ENCODE measurements around the gene CLECL1. TPM values are rescaled to one million over a fixed set of nuclear protein-coding genes. Genes with fewer than 3 reads are reported as not detected.

Gene CLECL1
- total RNA-seq, 1 experiment from 2014 or later: not detected

DNA sequence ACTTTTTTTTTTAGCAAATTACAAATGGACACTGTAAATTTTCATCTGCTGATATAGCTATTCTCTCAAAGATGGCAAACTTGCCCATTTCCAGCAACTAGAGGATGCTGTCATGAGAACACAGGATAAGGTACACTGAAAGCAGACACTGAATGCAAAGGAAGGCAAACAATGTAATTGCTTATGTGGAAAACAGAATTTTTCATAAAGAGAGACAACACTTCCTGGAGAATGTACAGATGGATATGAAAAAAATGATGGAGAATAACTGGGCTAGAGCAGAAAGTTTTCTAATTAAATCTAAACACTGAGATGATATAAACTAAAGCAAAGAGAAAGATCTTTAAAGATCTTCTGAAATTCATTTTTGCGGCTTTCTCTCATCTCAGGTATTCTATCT, 27.2 kb upstream of the CLECL1 start:
- no peak overlapping the region for H3K27ac ChIP-seq (ENCODE audit: low read depth, low read length, poor library complexity, severe bottlenecking)
- BruUV-seq (replicated peaks): no TSS peak
- ChIA-PET POLR2A (ENCODE audit: low non-redundant PET) (no interaction called here), CTCF (interaction anchor here (0.5 kb wide), 1 partner anchor 48 kb away, joined by 3 read pairs; no protein-coding TSS in a partner anchor)
- no peak for DNase-seq (ENCODE audit: low spot score)
- no peaks in the 10 kb centered on the region for H3K27me3 ChIP-seq (replicated peaks; ENCODE audit: insufficient read depth, low read depth, low read length, poor library complexity)
- intact Hi-C loops (cut with micrococcal nuclease; ENCODE audit: unreplicated experiment): no loop called here
- no peak for TF ChIP-seq EZH2 (IDR thresholded peaks at IDR 0.05; ENCODE audit: borderline replicate concordance, low read depth, low read length, poor library complexity, severe bottlenecking)
- TF ChIP-seq, protein P1, sequence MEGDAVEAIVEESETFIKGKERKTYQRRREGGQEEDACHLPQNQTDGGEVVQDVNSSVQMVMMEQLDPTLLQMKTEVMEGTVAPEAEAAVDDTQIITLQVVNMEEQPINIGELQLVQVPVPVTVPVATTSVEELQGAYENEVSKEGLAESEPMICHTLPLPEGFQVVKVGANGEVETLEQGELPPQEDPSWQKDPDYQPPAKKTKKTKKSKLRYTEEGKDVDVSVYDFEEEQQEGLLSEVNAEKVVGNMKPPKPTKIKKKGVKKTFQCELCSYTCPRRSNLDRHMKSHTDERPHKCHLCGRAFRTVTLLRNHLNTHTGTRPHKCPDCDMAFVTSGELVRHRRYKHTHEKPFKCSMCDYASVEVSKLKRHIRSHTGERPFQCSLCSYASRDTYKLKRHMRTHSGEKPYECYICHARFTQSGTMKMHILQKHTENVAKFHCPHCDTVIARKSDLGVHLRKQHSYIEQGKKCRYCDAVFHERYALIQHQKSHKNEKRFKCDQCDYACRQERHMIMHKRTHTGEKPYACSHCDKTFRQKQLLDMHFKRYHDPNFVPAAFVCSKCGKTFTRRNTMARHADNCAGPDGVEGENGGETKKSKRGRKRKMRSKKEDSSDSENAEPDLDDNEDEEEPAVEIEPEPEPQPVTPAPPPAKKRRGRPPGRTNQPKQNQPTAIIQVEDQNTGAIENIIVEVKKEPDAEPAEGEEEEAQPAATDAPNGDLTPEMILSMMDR (conservative IDR thresholded peaks at IDR 0.05; ENCODE audit: low read depth, low read length): no peak
- H3K9me3 ChIP-seq (ENCODE audit: low read depth, low read length, poor library complexity, severe bottlenecking): no peaks in the 10 kb centered on the region
- H3K4me3 ChIP-seq (ENCODE audit: low read depth, low read length, poor library complexity, severe bottlenecking): no peak overlapping the region
- H3K4me1 ChIP-seq (ENCODE audit: insufficient read depth, low read length, poor library complexity, severe bottlenecking): peaks cover 9% of the 10 kb centered on the region
- H3K36me3 ChIP-seq (ENCODE audit: insufficient read depth, low read length, poor library complexity, severe bottlenecking): no peaks in the 10 kb centered on the region

DNA sequence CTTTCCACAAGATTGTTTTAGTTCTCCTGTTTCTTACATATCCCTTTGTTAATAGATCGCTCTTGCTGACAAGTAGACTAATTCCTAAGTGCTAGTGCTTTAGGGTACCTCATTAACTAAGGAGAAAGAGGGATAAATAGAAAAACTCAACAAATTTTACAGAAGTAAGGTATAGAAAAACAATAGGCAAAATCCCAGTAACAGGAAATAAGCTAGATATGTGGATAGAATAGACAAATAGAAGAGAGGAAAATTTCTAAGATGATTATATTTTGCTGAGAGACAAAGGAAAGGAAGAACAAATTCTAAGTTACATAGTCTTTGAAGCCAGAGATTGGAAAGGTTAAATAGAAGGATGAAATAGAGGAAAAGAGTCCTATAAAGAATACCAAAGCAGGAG, 26.8 kb upstream of the CLECL1 start:
- Histone ChIP-seq H3K27ac (ENCODE audit: low read depth, low read length, poor library complexity, severe bottlenecking) (no peak overlapping the region), H3K4me1 (ENCODE audit: insufficient read depth, low read length, poor library complexity, severe bottlenecking) (peaks cover 9% of the 10 kb centered on the region), H3K36me3 (ENCODE audit: insufficient read depth, low read length, poor library complexity, severe bottlenecking) (no peaks in the 10 kb centered on the region), H3K9me3 (ENCODE audit: low read depth, low read length, poor library complexity, severe bottlenecking) (no peaks in the 10 kb centered on the region), H3K27me3 (replicated peaks; ENCODE audit: insufficient read depth, low read depth, low read length, poor library complexity) (no peaks in the 10 kb centered on the region), H3K4me3 (ENCODE audit: low read depth, low read length, poor library complexity, severe bottlenecking) (no peak overlapping the region)
- POLR2A ChIA-PET (ENCODE audit: low non-redundant PET): no interaction called here
- TF ChIP-seq, protein P1 (conservative IDR thresholded peaks at IDR 0.05; ENCODE audit: low read depth, low read length): no peak
- no peak for TF ChIP-seq EZH2 (IDR thresholded peaks at IDR 0.05; ENCODE audit: borderline replicate concordance, low read depth, low read length, poor library complexity, severe bottlenecking)
- DNase-seq (ENCODE audit: low spot score): no peak
- intact Hi-C loops (cut with micrococcal nuclease; ENCODE audit: unreplicated experiment): no loop called here
- CTCF ChIA-PET: no interaction called here
- BruUV-seq (replicated peaks): no TSS peak

DNA sequence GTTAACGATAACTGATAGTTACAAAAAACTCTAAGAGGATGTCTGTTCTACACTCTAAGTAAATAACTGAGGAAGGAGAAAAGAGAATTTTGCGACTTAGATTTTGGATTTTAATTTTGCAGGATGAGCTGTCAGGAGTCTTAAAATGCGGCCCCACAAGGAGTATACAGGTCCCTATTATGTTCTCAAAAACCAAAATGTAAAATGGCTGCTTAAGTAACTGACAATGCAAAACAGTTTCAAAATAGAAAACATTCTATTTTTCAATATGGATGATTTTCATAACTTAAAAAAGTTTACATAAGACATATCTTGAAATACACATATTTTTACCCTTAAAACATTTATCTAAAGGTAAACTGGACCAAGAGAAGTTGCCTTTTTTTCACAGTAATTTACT, 25.2 kb upstream of the CLECL1 start:
- DNase-seq (ENCODE audit: low spot score): no peak
- intact Hi-C loops (cut with micrococcal nuclease; ENCODE audit: unreplicated experiment): no loop called here
- CTCF ChIA-PET: no interaction called here
- BruUV-seq (replicated peaks): no TSS peak
- Histone ChIP-seq H3K4me3 (ENCODE audit: low read depth, low read length, poor library complexity, severe bottlenecking) (no peak overlapping the region), H3K27ac (ENCODE audit: low read depth, low read length, poor library complexity, severe bottlenecking) (no peak overlapping the region), H3K4me1 (ENCODE audit: insufficient read depth, low read length, poor library complexity, severe bottlenecking) (peaks cover 9% of the 10 kb centered on the region), H3K9me3 (ENCODE audit: low read depth, low read length, poor library complexity, severe bottlenecking) (no peaks in the 10 kb centered on the region), H3K36me3 (ENCODE audit: insufficient read depth, low read length, poor library complexity, severe bottlenecking) (no peaks in the 10 kb centered on the region), H3K27me3 (replicated peaks; ENCODE audit: insufficient read depth, low read depth, low read length, poor library complexity) (no peaks in the 10 kb centered on the region)
- POLR2A ChIA-PET (ENCODE audit: low non-redundant PET): no interaction called here
- no peak for TF ChIP-seq EZH2 (IDR thresholded peaks at IDR 0.05; ENCODE audit: borderline replicate concordance, low read depth, low read length, poor library complexity, severe bottlenecking)
- TF ChIP-seq, protein P1 (conservative IDR thresholded peaks at IDR 0.05; ENCODE audit: low read depth, low read length): no peak

Measured in A673 (cell line).